ENCODE data around the gene CTNNBL1.

DNA sequence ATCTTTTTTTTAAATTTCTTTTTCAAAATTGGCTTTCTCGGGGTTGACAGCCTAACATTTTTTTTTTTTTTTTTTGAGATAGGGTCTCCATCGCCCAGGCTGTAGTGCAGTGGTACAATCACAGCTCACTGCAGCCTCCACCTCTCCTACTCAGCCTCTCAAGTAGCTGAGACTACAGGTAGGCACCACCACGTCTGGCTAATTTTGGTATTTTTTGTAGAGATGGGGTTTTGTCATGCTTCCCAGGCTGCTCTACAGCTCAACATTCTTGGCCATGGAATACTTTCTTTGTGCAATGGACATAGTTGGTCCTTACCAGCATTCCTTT, 6.4 kb upstream of the CTNNBL1 start:
- TF ChIP-seq CTCF (IDR thresholded peaks at IDR 0.05): no peak
- TF ChIP-seq REST (IDR thresholded peaks at IDR 0.05; ENCODE audit: insufficient read depth in 1 of 2, low read depth in 2 of 2, low read length in 1 of 2): no peak

All from Panc1 (cell line).